Activated CD4-positive, alpha-beta memory T cell treated with anti-CD3 and anti-CD28 coated beads for 36 hours (primary cell): Measurements from ENCODE around the gene TRPM2. TPM values are rescaled to one million over a fixed set of nuclear protein-coding genes. Genes with fewer than 3 reads are reported as not detected.
A peak's percentile ranks its signal among the peaks of the same experiment; 100 is the strongest.
"Not testable (repeated sequence)": the region's sequence is repeated elsewhere in the genome, so short reads cannot be mapped to it uniquely, and the experiment has no call there.

Experiments used
- CTCF ChIA-PET: fragments of 350-600 bp; sonication (Branson Sonifier 250); formaldehyde crosslinking; loops from one replicate; lab custom pipeline; 2021; ENCODE audit warnings: antibody characterized with exemption, inconsistent platforms; lab: Charles Lee
- POLR2A ChIA-PET: fragments of 350-600 bp; sonication (Branson Sonifier 250); formaldehyde crosslinking; loops from one replicate; lab custom pipeline; 2021; ENCODE audit warnings: antibody characterized with exemption; lab: Charles Lee
- DNase-seq: peaks from one replicate; pipeline ENCODE4 v3.0.0-alpha.2; 2020
- H3K27ac Mint-ChIP-seq: one replicate; pipeline ENCODE4 v1.8.0; 2021; ENCODE audit warnings: mixed read lengths
- H3K27me3 Mint-ChIP-seq: one replicate; pipeline ENCODE4 v1.8.0; 2021; ENCODE audit warnings: mixed read lengths
- H3K36me3 Mint-ChIP-seq: one replicate; pipeline ENCODE4 v1.8.0; 2021; ENCODE audit warnings: mixed read lengths
- H3K4me1 Mint-ChIP-seq: one replicate; pipeline ENCODE4 v1.8.0; 2021; ENCODE audit warnings: low read depth, mixed read lengths
- H3K4me3 Mint-ChIP-seq: one replicate; pipeline ENCODE4 v1.8.0; 2021; ENCODE audit warnings: mild to moderate bottlenecking, mixed read lengths
- H3K9me3 Mint-ChIP-seq: one replicate; pipeline ENCODE4 v1.8.0; 2021; ENCODE audit warnings: mixed read lengths
- intact Hi-C: fragments of 100-400 bp; cut with micrococcal nuclease; formaldehyde crosslinking; loops from one replicate; pipeline ENCODE4 v1.15.1; 2023
- total RNA-seq, 2 experiments: library from RNA; stranded (reverse); gene quantifications; one replicate each; pipeline ENCODE4 v1.2.3, GENCODE V29; 2021

The TRPM2 gene
- total RNA-seq, 2 experiments from 2014 or later = 1.6 to 1.9 TPM

DNA sequence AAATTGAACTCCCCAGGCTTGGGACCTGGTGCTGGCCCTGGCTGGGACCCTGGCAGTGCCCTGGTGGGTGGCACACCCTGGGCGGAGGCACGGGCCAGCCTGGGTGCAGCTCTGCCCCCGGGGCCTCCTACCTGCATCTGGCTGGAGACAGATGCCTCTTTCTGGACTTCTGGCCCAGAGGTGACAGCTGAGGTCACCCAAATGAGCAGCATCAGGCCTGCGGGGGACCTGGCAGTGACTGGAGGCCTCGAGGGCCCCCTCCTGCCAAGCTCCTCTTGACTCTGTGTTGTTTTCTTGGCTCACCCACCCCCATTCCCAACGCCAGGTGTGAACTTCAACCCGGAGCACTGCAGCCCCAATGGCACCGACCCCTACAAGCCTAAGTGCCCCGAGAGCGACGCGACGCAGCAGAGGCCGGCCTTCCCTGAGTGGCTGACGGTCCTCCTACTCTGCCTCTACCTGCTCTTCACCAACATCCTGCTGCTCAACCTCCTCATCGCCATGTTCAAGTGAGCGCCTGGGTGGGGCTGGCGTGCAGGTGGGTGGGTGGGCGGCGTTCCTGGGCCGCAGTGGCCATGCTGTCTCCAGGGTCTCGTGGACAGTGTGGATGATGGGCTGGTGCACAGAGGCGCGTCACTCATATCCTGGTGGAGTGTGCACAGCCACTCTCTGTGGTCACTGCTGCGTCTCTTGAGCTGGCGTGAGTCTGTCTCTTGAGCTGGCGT is 60.3 kb downstream of the TRPM2 start:
- POLR2A ChIA-PET = no interaction called here
- H3K27ac Mint-ChIP-seq = no peak overlapping the region
- no peaks in the 10 kb centered on the region for H3K9me3 Mint-ChIP-seq
- H3K27me3 Mint-ChIP-seq = no peaks in the 10 kb centered on the region
- CTCF ChIA-PET = no interaction called here
- no peaks in the 10 kb centered on the region for H3K4me1 Mint-ChIP-seq
- intact Hi-C loops = no loop called here
- H3K36me3 Mint-ChIP-seq = no peaks in the 10 kb centered on the region
- H3K4me3 Mint-ChIP-seq = no peak overlapping the region
- peak; percentile 2 for DNase-seq

DNA sequence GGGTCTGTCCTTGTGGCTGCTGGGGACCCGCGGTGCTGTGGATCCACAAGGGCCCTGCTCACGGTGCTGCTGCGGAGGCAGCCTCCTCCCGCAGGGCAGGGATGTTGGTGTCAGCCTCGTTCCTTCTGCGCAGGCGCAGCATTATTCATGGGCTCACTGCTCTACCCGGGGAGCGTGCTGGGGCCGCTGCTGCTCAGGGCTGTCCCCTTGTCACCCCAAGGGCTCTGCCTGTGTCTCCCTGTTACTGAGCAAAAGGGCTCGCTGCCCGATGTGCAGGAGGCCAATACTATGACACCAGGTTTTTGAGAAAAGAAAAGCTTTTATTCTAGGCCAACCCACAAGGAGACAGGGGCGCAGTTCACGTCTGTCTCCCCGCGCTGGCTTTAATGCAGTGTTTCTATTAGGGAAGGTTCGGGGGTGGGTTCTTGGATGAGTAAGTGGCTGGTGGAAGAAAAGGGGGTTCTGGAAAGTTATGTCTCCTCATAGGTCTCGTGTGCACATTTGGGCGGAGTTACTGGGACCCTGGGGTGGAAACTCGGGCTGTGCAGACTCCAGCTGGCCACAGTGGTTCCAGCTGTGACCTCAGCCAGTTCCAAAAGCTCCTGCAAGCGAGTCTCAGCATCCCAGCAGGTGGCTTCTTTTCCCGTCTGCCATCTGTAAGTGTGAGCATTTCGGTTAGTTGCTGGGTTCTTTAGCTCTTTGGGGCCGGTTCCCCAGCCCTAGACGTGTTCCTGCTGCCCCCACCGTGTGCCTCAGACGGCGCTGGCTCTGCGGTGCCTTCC is 61.1 kb downstream of the TRPM2 start:
- POLR2A ChIA-PET = no interaction called here
- no peak for DNase-seq
- Mint-ChIP-seq H3K4me3 (no peak overlapping the region), H3K27ac (no peak overlapping the region), H3K27me3 (no peaks in the 10 kb centered on the region), H3K9me3 (peaks cover 1% of the 10 kb centered on the region), H3K4me1 (no peaks in the 10 kb centered on the region), H3K36me3 (no peaks in the 10 kb centered on the region)
- intact Hi-C loops = no loop called here
- CTCF ChIA-PET = no interaction called here

DNA sequence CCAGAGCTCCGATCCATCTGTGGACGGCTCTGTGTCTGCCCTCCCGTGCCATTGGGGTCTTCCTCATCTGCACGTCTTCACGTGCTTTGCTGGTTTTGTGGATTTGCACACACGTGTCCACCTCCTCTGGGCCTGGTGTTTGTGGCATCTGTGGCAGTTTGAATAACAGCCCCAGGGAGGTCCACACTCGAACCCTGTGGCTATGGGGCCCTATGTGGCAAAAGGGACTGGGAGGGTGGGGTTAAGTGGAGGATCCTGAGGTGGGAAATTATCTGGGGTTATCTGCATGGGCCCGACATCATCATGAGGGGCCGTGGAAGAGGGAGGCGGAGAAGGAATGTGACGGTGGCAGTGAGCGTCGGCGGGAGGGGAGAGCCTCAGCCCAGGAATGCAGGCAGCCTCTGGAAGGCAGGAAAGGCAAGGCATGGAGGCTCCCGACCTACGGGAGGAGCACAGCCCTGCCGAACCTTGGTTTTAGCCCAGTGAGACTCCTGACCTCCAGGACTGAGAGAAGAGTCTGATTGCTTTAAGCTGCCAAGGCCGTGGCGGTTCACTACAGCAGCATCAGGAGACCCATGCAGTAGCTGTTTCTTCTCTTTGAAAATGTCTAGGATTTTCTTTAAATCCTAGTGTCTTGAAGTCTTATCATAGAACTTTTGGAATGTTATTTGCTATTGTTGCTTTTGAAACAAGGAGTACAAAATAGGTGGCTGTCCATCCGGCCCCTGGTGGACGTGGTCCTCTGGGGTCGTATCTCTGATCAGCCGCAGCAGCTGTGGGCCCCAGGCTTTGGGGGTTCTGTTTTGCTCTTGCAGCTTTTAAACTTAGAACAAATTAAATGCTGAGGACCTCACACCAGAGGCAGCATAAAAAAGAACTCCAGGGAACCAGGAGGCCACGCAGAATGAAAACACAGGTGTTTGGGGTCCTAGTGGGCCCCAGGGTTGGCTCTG is 61.9 kb downstream of the TRPM2 start:
- Mint-ChIP-seq H3K27ac (no peak overlapping the region), H3K27me3 (no peaks in the 10 kb centered on the region), H3K9me3 (peaks cover 5% of the 10 kb centered on the region), H3K4me1 (no peaks in the 10 kb centered on the region), H3K4me3 (no peak overlapping the region), H3K36me3 (no peaks in the 10 kb centered on the region)
- no peak for DNase-seq
- CTCF ChIA-PET = no interaction called here
- POLR2A ChIA-PET = no interaction called here
- intact Hi-C loops = no loop called here

DNA sequence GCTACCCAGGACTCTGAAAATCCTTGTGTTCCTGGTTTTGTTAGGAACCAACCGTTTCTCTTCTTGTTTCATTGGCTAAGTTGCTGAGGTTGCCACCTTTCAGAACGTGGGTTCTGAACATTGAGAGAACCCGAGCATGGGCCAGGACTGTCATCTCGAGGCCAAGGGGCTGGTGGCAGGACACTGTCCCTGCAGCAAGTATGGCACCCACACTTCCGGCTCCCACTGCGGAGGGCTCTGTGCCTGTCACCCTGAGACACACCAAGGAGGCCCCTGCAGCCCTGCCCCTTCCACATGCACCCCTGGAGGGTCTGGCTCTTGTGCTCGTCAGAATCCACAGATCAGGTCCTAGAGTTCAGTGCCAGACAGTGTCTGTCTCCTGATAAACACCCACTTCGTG is 62.8 kb downstream of the TRPM2 start:
- Mint-ChIP-seq H3K4me1 (no peaks in the 10 kb centered on the region), H3K27me3 (no peaks in the 10 kb centered on the region), H3K27ac (no peak overlapping the region), H3K4me3 (no peak overlapping the region), H3K36me3 (no peaks in the 10 kb centered on the region), H3K9me3 (peaks cover 5% of the 10 kb centered on the region)
- ChIA-PET POLR2A (no interaction called here), CTCF (no interaction called here)
- no peak for DNase-seq
- intact Hi-C loops = no loop called here

DNA sequence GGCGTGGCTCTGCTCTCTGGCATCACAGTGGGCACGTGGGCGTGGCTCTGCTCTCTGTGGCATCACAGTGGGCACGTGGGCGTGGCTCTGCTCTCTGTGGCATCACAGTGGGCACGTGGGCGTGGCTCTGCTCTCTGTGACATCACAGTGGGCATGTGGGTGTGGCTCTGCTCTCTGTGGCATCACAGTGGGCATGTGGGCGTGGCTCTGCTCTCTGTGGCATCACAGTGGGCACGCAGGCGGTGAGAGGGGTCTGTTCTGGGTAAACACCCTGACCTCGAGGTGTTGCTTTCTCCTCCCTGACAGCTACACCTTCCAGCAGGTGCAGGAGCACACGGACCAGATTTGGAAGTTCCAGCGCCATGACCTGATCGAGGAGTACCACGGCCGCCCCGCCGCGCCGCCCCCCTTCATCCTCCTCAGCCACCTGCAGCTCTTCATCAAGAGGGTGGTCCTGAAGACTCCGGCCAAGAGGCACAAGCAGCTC is 64.2 kb downstream of the TRPM2 start:
- DNase-seq, POLR2A ChIA-PET, H3K27ac Mint-ChIP-seq, H3K4me1 Mint-ChIP-seq, H3K9me3 Mint-ChIP-seq, CTCF ChIA-PET, H3K4me3 Mint-ChIP-seq, intact Hi-C loops, H3K27me3 Mint-ChIP-seq, H3K36me3 Mint-ChIP-seq: not testable (repeated sequence)

DNA sequence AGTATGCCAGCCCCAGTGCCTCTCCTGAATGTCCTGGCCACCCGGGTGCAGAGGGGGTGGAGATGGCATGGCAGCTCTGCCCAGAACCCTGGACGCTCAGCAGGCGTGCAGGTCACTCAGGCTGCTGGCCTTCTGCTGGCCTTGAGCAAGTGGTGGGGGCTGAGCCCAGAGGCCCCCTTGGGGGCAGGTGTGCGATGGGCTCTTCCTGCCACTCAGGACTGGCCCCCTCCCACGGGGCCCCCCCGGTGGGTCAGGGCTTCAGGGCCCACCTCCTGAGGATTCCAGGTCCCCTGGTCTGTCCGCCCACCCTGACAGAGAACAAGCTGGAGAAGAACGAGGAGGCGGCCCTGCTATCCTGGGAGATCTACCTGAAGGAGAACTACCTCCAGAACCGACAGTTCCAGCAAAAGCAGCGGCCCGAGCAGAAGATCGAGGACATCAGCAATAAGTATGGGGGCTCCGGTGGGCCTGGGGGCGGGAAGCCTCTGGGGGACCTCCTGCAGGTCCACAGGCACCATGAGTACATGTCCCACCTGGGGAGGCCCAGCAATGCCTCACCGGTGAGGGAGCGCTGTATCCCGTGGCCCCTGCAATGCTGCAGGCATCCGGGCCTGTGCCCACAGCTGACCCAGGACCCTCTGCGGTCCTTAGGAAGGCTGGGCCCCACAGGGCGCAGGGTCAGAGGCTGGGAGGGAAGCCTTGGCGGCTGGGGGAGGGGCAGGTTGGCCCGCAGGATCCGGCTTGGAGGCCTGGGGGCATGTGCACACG is 64.9 kb downstream of the TRPM2 start:
- Mint-ChIP-seq H3K9me3 (peaks cover 5% of the 10 kb centered on the region), H3K27me3 (no peaks in the 10 kb centered on the region), H3K36me3 (no peaks in the 10 kb centered on the region), H3K4me1 (no peaks in the 10 kb centered on the region), H3K27ac (no peak overlapping the region), H3K4me3 (no peak overlapping the region)
- POLR2A ChIA-PET = no interaction called here
- CTCF ChIA-PET = no interaction called here
- DNase-seq = no peak
- intact Hi-C loops = no loop called here

DNA sequence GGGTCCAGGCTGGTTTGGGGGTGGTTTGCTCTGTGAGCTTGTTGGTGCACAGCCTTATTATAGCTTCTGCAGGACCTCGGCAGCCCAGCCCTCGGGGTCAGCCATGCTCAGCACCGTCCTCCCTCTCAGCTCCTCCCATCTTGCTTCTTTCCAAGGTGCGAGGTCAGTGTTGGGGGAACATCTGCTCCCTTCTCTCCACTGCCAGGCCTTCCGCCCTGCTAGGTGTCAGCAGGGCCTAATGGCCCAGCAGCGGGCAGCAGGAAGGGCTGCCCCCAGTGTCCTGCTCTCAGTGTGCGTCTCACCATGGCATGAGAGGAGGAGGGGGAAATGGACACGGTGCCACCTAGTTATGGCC is 65.4 kb downstream of the TRPM2 start:
- ChIA-PET POLR2A (no interaction called here), CTCF (no interaction called here)
- H3K9me3 Mint-ChIP-seq = peaks cover 5% of the 10 kb centered on the region
- H3K27me3 Mint-ChIP-seq = no peaks in the 10 kb centered on the region
- H3K27ac Mint-ChIP-seq = no peak overlapping the region
- intact Hi-C loops = no loop called here
- no peak overlapping the region for H3K4me3 Mint-ChIP-seq
- DNase-seq = no peak
- no peaks in the 10 kb centered on the region for H3K36me3 Mint-ChIP-seq
- no peaks in the 10 kb centered on the region for H3K4me1 Mint-ChIP-seq

DNA sequence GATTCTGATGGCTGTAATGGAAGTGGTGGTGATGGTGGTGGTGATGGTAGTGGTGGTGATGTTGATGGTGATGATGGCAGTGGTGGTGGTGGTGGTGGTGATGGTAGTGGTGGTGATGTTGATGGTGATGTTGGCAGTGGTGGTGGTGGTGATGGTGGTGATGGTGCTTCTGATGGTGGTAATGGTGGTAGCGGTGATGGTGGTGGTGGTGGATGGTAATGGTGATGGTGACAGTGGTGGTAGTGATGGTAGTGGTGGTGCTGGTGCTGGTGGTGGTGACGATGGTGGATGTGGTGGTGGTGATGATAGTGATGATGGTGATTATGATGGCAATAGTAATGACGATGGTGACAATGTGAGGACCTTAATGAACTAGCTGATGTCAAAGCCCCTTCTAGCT is 66.3 kb downstream of the TRPM2 start:
- no peaks in the 10 kb centered on the region for H3K4me1 Mint-ChIP-seq
- no peak overlapping the region for H3K4me3 Mint-ChIP-seq
- no peaks in the 10 kb centered on the region for H3K27me3 Mint-ChIP-seq
- no peaks in the 10 kb centered on the region for H3K36me3 Mint-ChIP-seq
- CTCF ChIA-PET = no interaction called here
- H3K9me3 Mint-ChIP-seq = peaks cover 5% of the 10 kb centered on the region
- intact Hi-C loops = no loop called here
- DNase-seq = no peak
- POLR2A ChIA-PET = no interaction called here
- H3K27ac Mint-ChIP-seq = no peak overlapping the region

DNA sequence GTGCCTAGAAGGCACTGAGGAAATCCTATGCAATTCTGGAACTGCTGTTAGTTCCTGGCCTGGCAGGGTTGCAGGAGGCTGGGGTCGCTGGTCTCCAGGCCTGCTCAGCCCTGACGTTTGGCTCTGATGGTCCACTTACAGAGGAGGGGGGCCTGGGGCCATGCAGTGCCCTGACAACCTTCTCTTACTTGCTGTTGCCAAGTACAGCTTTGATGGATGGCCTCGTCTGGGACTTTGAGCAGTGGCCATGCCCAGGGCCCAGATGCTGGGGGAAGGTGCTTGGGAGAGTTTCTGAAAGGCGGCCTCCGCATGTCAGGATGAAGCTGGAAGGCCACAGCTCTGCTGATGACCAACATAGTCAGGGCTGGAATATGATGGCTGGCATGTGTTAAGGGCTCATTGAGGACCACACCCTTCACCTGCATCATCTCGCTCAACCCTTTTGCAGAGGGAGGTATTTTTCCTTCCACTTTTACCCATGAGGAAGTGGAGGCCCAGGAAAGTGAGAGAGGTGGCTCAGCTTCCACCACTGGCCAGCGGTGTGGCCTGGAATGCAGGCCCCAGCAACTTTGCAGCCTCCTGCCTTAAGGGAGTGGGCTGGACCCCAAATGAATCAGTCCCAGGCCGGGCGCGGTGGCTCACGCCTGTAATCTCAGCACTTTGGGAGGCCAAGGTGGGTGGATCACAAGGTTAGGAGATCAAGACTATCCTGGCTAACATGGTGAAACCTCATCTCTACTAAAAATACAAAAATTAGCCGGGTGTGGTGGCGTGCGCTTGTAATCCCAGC is 67.2 kb downstream of the TRPM2 start:
- intact Hi-C loops = no loop called here
- H3K27me3 Mint-ChIP-seq = no peaks in the 10 kb centered on the region
- DNase-seq = no peak
- no peak overlapping the region for H3K4me3 Mint-ChIP-seq
- no peaks in the 10 kb centered on the region for H3K36me3 Mint-ChIP-seq
- peaks cover 5% of the 10 kb centered on the region for H3K9me3 Mint-ChIP-seq
- no peak overlapping the region for H3K27ac Mint-ChIP-seq
- POLR2A ChIA-PET = no interaction called here
- CTCF ChIA-PET = no interaction called here
- no peaks in the 10 kb centered on the region for H3K4me1 Mint-ChIP-seq

DNA sequence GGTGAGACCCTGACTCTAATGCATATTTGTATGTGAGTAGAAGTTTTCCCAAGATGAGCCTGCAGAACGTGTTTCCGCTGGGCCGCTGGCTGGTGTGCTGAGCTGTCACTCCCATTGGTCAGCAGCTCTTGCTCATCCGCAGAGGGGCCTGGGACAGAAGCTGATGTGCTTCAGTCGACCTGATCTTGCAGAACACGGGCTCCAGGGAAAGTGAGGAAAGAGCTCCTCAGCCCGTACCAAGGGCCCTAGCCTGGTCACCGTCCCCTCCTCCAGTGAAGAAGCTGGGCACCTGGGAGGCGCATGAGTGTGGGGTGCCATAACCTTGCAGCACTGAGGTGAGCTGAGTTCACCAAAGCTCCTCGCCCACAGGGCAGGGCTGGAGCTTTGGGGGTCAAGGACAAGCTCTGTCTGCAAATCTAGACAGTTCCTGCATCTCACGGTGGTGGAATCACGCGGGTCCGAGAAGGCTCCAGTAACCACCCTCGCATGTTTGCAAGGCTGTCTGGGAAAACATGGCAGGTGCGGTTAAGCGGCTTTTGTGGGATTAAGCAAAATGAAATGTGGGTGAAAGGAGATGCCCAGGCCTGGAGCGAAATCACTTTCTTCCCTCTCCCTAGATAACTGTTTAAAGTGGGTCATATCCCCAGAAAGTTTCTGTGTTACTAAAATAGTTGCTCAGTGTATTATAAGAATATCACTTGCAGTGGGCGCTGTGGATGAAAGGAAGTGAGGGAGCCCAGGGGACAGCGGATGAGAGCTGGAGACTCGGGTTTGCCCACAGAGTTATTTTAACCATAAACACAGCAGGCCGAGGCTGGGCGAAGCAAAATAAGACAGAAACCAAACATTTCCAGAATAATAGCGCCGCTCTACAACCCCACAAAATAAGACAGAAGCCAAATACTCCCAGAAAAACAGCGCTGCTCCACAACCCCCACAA is 68.8 kb downstream of the TRPM2 start:
- Mint-ChIP-seq H3K4me1 (no peaks in the 10 kb centered on the region), H3K27me3 (no peaks in the 10 kb centered on the region)
- CTCF ChIA-PET = no interaction called here

More for the DNA sequence above, 68.8 kb downstream of the TRPM2 start:
- DNase-seq = no peak
- H3K27ac Mint-ChIP-seq = no peak overlapping the region
- H3K4me3 Mint-ChIP-seq = no peak overlapping the region
- peaks cover 5% of the 10 kb centered on the region for H3K9me3 Mint-ChIP-seq
- intact Hi-C loops = no loop called here
- no peaks in the 10 kb centered on the region for H3K36me3 Mint-ChIP-seq
- POLR2A ChIA-PET = no interaction called here
